GM19397 (cell line): ENCODE measurements around the gene SPHK2.

Experiments used
- ATAC-seq: cut with Tn5 transposase; IDR thresholded peaks from one replicate; pipeline ENCODE4 v1.9.1; 2021; ENCODE audit warnings: mild to moderate bottlenecking, moderate library complexity; ENCODE audit not compliant: unreplicated experiment

SPHK2 gene

GRCh38 chr19:48635966-48636858, 16.9 kb downstream of the SPHK2 start:
- no peak for ATAC-seq

- ATAC-seq = no peak
Observed at GRCh38 chr19:48636859-48637448, 17.6 kb downstream of the SPHK2 start, which contains the start of gene DBP. Gene DBP (minus strand): TSS chr19:48637379. CDS start chr19:48636994, 385 bp downstream.

- ATAC-seq = peak; percentile 76
Observed at GRCh38 chr19:48637449-48637947, 18.2 kb downstream of the SPHK2 start.

- peak; percentile 3 for ATAC-seq
Observed at GRCh38 chr19:48637948-48638830, 18.9 kb downstream of the SPHK2 start.

GRCh38 chr19:48638831-48639381, 19.6 kb downstream of the SPHK2 start:
- ATAC-seq = no peak

GRCh38 chr19:48639483-48640375, 20.4 kb downstream of the SPHK2 start:
- no peak for ATAC-seq

GRCh38 chr19:48641850-48642249, 22.5 kb downstream of the SPHK2 start:
- ATAC-seq = no peak

GRCh38 chr19:48642862-48643261, 23.6 kb downstream of the SPHK2 start:
- no peak for ATAC-seq

GRCh38 chr19:48644355-48644754, 25.0 kb downstream of the SPHK2 start:
- ATAC-seq = no peak

GRCh38 chr19:48644839-48645619, 25.7 kb downstream of the SPHK2 start:
- no peak for ATAC-seq

- no peak for ATAC-seq
Observed at GRCh38 chr19:48645620-48646000, 26.3 kb downstream of the SPHK2 start.

- ATAC-seq = peak; percentile 81
Observed at GRCh38 chr19:48646001-48646721, 26.9 kb downstream of the SPHK2 start, which contains the start of gene CA11. Gene CA11 (minus strand): TSS chr19:48646187. CDS start chr19:48645632, 555 bp downstream.

- no peak for ATAC-seq
Observed at GRCh38 chr19:48646722-48647216, 27.5 kb downstream of the SPHK2 start.

GRCh38 chr19:48648134-48648533, 28.8 kb downstream of the SPHK2 start:
- ATAC-seq = no peak

- ATAC-seq = no peak
Observed at GRCh38 chr19:48650974-48651682, 31.8 kb downstream of the SPHK2 start.

GRCh38 chr19:48651683-48652048, 32.4 kb downstream of the SPHK2 start:
- no peak for ATAC-seq

GRCh38 chr19:48654299-48655059, 35.2 kb downstream of the SPHK2 start:
- no peak for ATAC-seq
